ENCODE results near the gene LRP4.

GRCh38 chr11:46905806-46906205, 12.5 kb downstream of the LRP4 start:
- TF ChIP-seq, protein P1, sequence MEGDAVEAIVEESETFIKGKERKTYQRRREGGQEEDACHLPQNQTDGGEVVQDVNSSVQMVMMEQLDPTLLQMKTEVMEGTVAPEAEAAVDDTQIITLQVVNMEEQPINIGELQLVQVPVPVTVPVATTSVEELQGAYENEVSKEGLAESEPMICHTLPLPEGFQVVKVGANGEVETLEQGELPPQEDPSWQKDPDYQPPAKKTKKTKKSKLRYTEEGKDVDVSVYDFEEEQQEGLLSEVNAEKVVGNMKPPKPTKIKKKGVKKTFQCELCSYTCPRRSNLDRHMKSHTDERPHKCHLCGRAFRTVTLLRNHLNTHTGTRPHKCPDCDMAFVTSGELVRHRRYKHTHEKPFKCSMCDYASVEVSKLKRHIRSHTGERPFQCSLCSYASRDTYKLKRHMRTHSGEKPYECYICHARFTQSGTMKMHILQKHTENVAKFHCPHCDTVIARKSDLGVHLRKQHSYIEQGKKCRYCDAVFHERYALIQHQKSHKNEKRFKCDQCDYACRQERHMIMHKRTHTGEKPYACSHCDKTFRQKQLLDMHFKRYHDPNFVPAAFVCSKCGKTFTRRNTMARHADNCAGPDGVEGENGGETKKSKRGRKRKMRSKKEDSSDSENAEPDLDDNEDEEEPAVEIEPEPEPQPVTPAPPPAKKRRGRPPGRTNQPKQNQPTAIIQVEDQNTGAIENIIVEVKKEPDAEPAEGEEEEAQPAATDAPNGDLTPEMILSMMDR (IDR thresholded peaks at IDR 0.05): no peak
- no peak for TF ChIP-seq POLR2A (IDR thresholded peaks at IDR 0.05)

Measured in adrenal gland (tissue), 5 donors.